Bronchial epithelial cell (primary cell): ENCODE results near the gene IFNAR2. TPM values are rescaled to one million over a fixed set of nuclear protein-coding genes. Genes with fewer than 3 reads are reported as not detected.
A peak's percentile ranks its signal among the peaks of the same experiment; 100 is the strongest.

Experiments
- DNase-seq: peaks from one replicate; pipeline ENCODE4 v3.0.0-alpha.2; 2010; ENCODE audit warnings: low read depth
- FAIRE-seq: peaks from 2 replicates; lab custom pipeline; 2011; peaks lifted over from hg19 to GRCh38; lab: Jason Lieb, UNC
- H3K27me3 ChIP-seq: 2 replicates; pipeline ENCODE4 v1.5.1; 2011; ENCODE audit warnings: low read length; ENCODE audit not compliant: control insufficient read depth, insufficient read depth
- H3K36me3 ChIP-seq: 2 replicates; pipeline ENCODE4 v1.5.1; 2011; ENCODE audit warnings: low read length; ENCODE audit not compliant: control insufficient read depth, insufficient read depth
- H3K4me3 ChIP-seq: 2 replicates; pipeline ENCODE4 v1.5.1; 2011; ENCODE audit warnings: mild to moderate bottlenecking, low read depth, low read length, control low read depth
- total RNA-seq: library from RNA; depleted of rRNA; stranded (reverse); fragments of >200 nt; gene quantifications from 2 replicates; pipeline ENCODE4 v1.2.1, GENCODE V29; 2014
- TF ChIP-seq, protein P1 (sequence below): IDR thresholded peaks from 2 replicates; pipeline ENCODE4 v1.5.1; 2011; ENCODE audit warnings: mild to moderate bottlenecking, moderate library complexity, low read length, control low read depth, inconsistent platforms; ENCODE audit not compliant: insufficient read depth, severe bottlenecking

Gene IFNAR2
- total RNA-seq, 1 donor from 2014 or later, result 2.1 TPM

DNA sequence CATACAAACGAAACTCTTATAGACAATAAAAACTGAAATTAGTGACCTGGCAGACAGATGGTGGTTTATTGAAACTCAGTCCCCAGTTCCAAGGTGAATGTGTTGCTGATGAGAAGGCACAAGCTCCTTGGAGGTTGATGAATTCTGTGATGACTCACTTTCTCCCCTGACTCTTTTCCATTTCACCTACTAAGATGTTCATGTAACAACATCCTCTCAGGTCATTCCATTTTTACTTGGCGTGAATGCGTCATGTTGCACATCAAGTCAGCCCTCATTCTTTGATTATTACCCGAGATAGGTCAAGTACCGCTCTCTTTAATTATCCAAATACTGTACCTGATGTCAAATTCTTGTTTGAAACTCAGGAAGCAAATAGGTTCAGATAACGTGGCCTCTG, 26.3 kb downstream of the IFNAR2 start:
- Histone ChIP-seq H3K27me3 (no peaks in the 10 kb centered on the region), H3K4me3 (no peak overlapping the region), H3K36me3 (peaks cover 4% of the 10 kb centered on the region)
- FAIRE-seq (no peak), DNase-seq (no peak)
- TF ChIP-seq, protein P1, sequence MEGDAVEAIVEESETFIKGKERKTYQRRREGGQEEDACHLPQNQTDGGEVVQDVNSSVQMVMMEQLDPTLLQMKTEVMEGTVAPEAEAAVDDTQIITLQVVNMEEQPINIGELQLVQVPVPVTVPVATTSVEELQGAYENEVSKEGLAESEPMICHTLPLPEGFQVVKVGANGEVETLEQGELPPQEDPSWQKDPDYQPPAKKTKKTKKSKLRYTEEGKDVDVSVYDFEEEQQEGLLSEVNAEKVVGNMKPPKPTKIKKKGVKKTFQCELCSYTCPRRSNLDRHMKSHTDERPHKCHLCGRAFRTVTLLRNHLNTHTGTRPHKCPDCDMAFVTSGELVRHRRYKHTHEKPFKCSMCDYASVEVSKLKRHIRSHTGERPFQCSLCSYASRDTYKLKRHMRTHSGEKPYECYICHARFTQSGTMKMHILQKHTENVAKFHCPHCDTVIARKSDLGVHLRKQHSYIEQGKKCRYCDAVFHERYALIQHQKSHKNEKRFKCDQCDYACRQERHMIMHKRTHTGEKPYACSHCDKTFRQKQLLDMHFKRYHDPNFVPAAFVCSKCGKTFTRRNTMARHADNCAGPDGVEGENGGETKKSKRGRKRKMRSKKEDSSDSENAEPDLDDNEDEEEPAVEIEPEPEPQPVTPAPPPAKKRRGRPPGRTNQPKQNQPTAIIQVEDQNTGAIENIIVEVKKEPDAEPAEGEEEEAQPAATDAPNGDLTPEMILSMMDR, result no peak

DNA sequence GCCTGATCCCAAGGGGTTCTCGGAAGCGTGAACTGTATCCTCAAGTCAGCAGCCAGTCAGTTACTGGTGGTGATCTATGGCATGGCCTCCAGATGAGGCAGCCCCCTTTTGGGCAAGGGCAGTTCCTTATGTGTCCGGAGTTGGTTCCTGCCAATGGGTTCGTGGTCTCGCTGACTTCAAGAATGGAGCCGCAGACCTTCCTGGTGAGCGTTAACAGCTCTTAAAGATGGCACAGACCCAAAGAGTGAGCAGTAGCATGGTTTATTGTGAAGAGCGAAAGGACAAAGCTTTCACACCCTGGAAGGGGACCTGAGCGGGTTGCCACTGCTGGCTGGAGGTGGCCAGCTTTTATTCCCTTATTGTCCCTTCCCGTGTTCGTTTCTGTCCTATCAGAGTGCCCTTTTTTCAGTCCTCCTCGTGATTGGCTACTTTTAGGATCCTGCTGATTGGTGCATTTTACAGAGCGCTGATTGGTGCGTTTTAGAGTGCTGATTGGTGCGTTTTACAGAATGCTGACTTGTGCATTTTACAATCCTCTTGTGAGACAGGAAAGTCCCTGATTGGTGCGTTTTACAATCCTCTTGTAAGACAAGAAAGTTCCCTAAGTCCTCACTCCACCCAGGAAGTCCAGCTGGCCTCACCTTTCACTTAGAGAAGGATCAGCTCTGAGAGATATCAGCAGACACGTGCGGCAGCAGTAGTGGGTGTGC, 27.5 kb downstream of the IFNAR2 start:
- peaks cover 4% of the 10 kb centered on the region for H3K36me3 ChIP-seq
- DNase-seq, result no peak
- no peak overlapping the region for H3K4me3 ChIP-seq
- no peak for FAIRE-seq
- no peaks in the 10 kb centered on the region for H3K27me3 ChIP-seq
- TF ChIP-seq, protein P1, result no peak

DNA sequence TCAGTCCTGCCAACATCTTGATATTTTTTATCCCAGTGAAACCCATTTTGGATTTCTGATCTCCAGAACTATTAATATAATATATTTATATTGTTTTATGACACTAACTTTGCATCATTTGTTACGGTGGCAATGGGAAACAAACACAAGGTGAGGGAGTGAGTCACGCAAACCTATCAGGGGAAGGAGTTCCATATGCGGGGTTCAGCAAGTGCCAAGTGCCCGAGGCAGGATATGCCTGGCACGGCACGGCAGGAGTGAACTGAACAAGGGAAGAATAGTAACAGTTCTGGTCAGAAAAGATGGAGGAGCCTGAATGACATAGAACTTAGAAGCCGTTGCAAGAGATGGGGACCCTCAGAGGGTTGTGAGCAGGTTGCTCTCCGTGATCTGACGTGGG, 28.7 kb downstream of the IFNAR2 start:
- peaks cover 4% of the 10 kb centered on the region for H3K36me3 ChIP-seq
- H3K4me3 ChIP-seq, result no peak overlapping the region
- DNase-seq (no peak), FAIRE-seq (no peak)
- TF ChIP-seq, protein P1, result no peak
- H3K27me3 ChIP-seq, result no peaks in the 10 kb centered on the region

DNA sequence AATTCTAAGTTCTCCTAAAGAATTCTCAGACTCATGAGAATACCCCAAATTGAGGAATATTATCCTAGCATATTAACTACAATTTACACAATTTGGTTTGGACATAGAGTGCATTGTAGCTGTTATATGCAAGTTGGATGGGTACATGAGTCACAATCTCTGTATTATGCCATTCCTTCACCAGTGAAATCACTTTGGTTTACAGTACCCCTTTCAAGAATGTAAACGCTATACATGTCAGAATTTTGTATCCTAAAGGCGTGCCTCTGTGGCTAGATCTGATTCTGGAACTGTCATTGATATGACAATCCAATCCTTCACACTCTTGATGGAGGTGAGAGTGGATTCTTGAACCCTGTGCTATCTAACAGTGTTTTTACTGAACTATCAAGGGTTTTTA, 29.7 kb downstream of the IFNAR2 start:
- FAIRE-seq (no peak), DNase-seq (peak; percentile 70)
- H3K27me3 ChIP-seq, result no peaks in the 10 kb centered on the region
- no peak overlapping the region for H3K4me3 ChIP-seq
- H3K36me3 ChIP-seq, result peaks cover 4% of the 10 kb centered on the region
- TF ChIP-seq, protein P1, result no peak

DNA sequence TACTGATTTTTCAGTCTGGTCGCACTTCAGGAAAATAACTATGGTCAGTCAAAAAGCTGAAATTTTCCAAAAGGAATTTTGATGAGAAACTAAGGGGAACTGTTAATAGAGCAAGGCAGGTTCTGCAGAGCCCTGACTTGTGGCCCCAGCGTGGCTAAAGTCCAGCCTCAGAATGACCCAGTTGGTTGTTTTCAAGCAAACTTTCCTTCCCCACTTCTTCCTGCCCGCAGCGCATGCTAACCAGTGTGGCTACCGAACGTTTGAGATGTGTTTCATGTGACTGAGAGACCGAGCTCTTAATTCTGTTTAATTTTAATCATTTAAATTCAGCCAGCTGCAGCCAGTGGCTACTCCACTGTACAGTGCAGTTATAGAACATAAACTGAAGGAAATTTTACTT, 30.3 kb downstream of the IFNAR2 start:
- TF ChIP-seq, protein P1, result no peak
- H3K4me3 ChIP-seq, result no peak overlapping the region
- no peak for FAIRE-seq
- peaks cover 2% of the 10 kb centered on the region for H3K36me3 ChIP-seq
- DNase-seq, result no peak
- H3K27me3 ChIP-seq, result no peaks in the 10 kb centered on the region

DNA sequence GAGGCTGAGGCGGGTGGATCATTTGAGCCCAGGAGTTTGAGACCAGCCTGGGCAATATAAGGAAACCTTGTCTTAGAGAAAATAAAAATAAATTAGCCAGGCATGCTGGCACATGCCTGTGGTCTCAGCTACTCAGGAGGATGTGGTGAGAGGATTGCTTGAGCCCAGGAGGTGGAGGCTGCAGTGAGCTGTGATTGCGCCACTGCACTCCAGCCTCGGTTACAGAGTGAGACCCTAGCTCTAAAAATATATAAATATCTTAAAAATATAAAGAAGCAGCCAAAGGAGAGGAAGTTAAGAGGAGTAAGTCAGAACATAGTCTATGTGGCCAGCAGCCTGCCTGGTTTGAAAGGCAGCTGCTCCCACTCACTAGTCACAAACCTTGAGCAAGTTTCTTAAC, 31.9 kb downstream of the IFNAR2 start:
- peaks cover 2% of the 10 kb centered on the region for H3K36me3 ChIP-seq
- no peak for FAIRE-seq
- TF ChIP-seq, protein P1, result no peak
- peak; percentile 61 for DNase-seq
- H3K4me3 ChIP-seq, result no peak overlapping the region
- H3K27me3 ChIP-seq, result no peaks in the 10 kb centered on the region
